Stimulated activated CD4-positive, alpha-beta T cell treated with anti-CD3 and anti-CD28 coated beads, Interleukin-12 subunit alpha, Interleukin-12 subunit beta, amount 100 ng/mL, for 24 hours (primary cell): ENCODE results near the gene TMEM8B.
A peak's percentile ranks its signal among the peaks of the same experiment; 100 is the strongest.

Source experiments
- DNase-seq, 2 experiments: peaks; one replicate each; pipeline ENCODE4 v3.0.0-alpha.2; 2020; ENCODE audit warnings: low read depth in 2 of 2

The TMEM8B gene

GRCh38 chr9:35811381-35812024 is 17.5 kb upstream of the TMEM8B start:
- DNase-seq, result no peak

- DNase-seq, result peak; percentile 87 to 88
Measured at GRCh38 chr9:35812025-35812602, 16.9 kb upstream of the TMEM8B start, which contains the start of gene SPAG8. TSS of gene SPAG8 (minus strand) at chr9:35812262. CDS start at chr9:35812147, 115 bp downstream.

GRCh38 chr9:35813434-35814105 is 15.5 kb upstream of the TMEM8B start:
- no peak for DNase-seq

GRCh38 chr9:35814106-35814840 is 14.8 kb upstream of the TMEM8B start:
- peak in 1 of 2 experiments; percentile 22 for DNase-seq

GRCh38 chr9:35814841-35815543 is 14.0 kb upstream of the TMEM8B start, which contains the start of gene HINT2:
TSS of gene HINT2 (minus strand) at chr9:35815042. CDS start at chr9:35814979, 63 bp downstream.
- peak; percentile 90 to 98 for DNase-seq

- no peak for DNase-seq
Measured at GRCh38 chr9:35816708-35817107, 12.3 kb upstream of the TMEM8B start.

GRCh38 chr9:35818341-35818740 is 10.7 kb upstream of the TMEM8B start:
- no peak for DNase-seq

GRCh38 chr9:35820076-35820475 is 9.0 kb upstream of the TMEM8B start:
- no peak for DNase-seq

- DNase-seq, result no peak
Measured at GRCh38 chr9:35822926-35823325, 6.1 kb upstream of the TMEM8B start.

- no peak for DNase-seq
Measured at GRCh38 chr9:35826071-35826701, 2.8 kb upstream of the TMEM8B start.

GRCh38 chr9:35827486-35827885 is 1.5 kb upstream of the TMEM8B start:
- DNase-seq, result no peak

- no peak for DNase-seq
Measured at GRCh38 chr9:35828716-35829083, 328 bp upstream of the TMEM8B start, which contains the start of gene FAM221B. TSS of gene FAM221B (minus strand) at chr9:35828732. CDS start at chr9:35826161, 2,571 bp downstream.

- no peak for DNase-seq
Measured at GRCh38 chr9:35829764-35830096, 702 bp downstream of the TMEM8B start.

- no peak for DNase-seq
Measured at GRCh38 chr9:35831040-35831439, 2.0 kb downstream of the TMEM8B start.

GRCh38 chr9:35832814-35833213 is 3.8 kb downstream of the TMEM8B start:
- DNase-seq, result no peak

- DNase-seq, result no peak
Measured at GRCh38 chr9:35834260-35835215, 5.5 kb downstream of the TMEM8B start.

- no peak for DNase-seq
Measured at GRCh38 chr9:35835216-35835632, 6.2 kb downstream of the TMEM8B start.

GRCh38 chr9:35835766-35836165 is 6.7 kb downstream of the TMEM8B start:
- no peak for DNase-seq

- no peak for DNase-seq
Measured at GRCh38 chr9:35836595-35836994, 7.6 kb downstream of the TMEM8B start.

- DNase-seq, result no peak
Measured at GRCh38 chr9:35839926-35840325, 10.9 kb downstream of the TMEM8B start.
